Natural killer cell treated with Interleukin-12 subunit alpha and Interleukin-12 subunit beta and Interleukin-15 and Interleukin-18, amount 100 ng/mL, for 72 hours (primary cell): ENCODE data around the gene COBLL1. TPM values are rescaled to one million over a fixed set of nuclear protein-coding genes. Genes with fewer than 3 reads are reported as not detected.
A peak's percentile ranks its signal among the peaks of the same experiment; 100 is the strongest.

Experiments used
- ATAC-seq, 2 donors: fragments of 150-1000 bp; cut with Tn5 transposase in 1 of 2; sonication (Bioruptor Pico), chemical (Tn5 transposase) in 1 of 2; 2 replicates each; pipeline ENCODE4 v1.10.0; 2021
- DNase-seq: peaks from one replicate; pipeline ENCODE4 v3.0.0; 2022; ENCODE audit warnings: low spot score
- H3K27ac Mint-ChIP-seq, 2 donors: 1 replicate in 1 of 2; 2 replicates in 1 of 2; pipeline ENCODE4 v1.8.0; 2022; ENCODE audit warnings: mixed read lengths in 2 of 2, mild to moderate bottlenecking in 1 of 2, moderate library complexity in 1 of 2
- H3K27me3 Mint-ChIP-seq, 2 donors: 1 replicate in 1 of 2; 2 replicates in 1 of 2; pipeline ENCODE4 v1.8.0; 2022; ENCODE audit warnings: mixed read lengths in 2 of 2
- H3K36me3 Mint-ChIP-seq: one replicate; pipeline ENCODE4 v1.8.0; 2022; ENCODE audit warnings: mixed read lengths
- H3K4me1 Mint-ChIP-seq, 2 donors: 1 replicate in 1 of 2; 2 replicates in 1 of 2; pipeline ENCODE4 v1.8.0; 2022; ENCODE audit warnings: low read depth in 2 of 2, mixed read lengths in 2 of 2, mild to moderate bottlenecking in 1 of 2
- H3K4me3 Mint-ChIP-seq: one replicate; pipeline ENCODE4 v1.8.0; 2022; ENCODE audit warnings: mixed read lengths
- H3K9me3 Mint-ChIP-seq: 2 replicates; pipeline ENCODE4 v1.8.0; 2022; ENCODE audit warnings: mixed read lengths
- total RNA-seq, 2 donors: library from RNA; stranded (reverse); gene quantifications; one replicate each; pipeline ENCODE4 v1.2.3, GENCODE V29; 2022

COBLL1 gene
- total RNA-seq, result 1 to 10 TPM in 1 of 2 donors, under 1 TPM in 1; 0.19 to 3.1 TPM

GRCh38 chr2:164841719-164842623, at the start of gene COBLL1:
Gene COBLL1 (minus strand): TSS chr2:164841823. CDS start chr2:164841196, 627 bp downstream.
- Mint-ChIP-seq H3K36me3 (no peaks in the 10 kb centered on the region), H3K27ac (no peak within 1 kb of the TSS), H3K4me1 (peaks cover 0 to 8% of the 10 kb centered on the region in 2 donors), H3K27me3 (peaks cover 13 to 22% of the 10 kb centered on the region in 2 donors), H3K9me3 (no peaks in the 10 kb centered on the region), H3K4me3 (peak within 1 kb of the TSS; percentile 54)
- peak; percentile 71 to 73 for ATAC-seq
- peak; percentile 61 for DNase-seq

- Mint-ChIP-seq H3K27ac (no peak overlapping the region), H3K27me3 (peaks cover 0 to 6% of the 10 kb centered on the region in 2 donors), H3K36me3 (no peaks in the 10 kb centered on the region), H3K9me3 (no peaks in the 10 kb centered on the region), H3K4me1 (no peaks in the 10 kb centered on the region), H3K4me3 (no peak overlapping the region)
- no peak for ATAC-seq
- DNase-seq, result no peak
Measured at GRCh38 chr2:164890544-164890943, 48.9 kb upstream of the COBLL1 start.

- Mint-ChIP-seq H3K27ac (no peak overlapping the region), H3K9me3 (no peaks in the 10 kb centered on the region), H3K36me3 (no peaks in the 10 kb centered on the region), H3K4me1 (no peaks in the 10 kb centered on the region), H3K4me3 (no peak overlapping the region), H3K27me3 (peaks cover 0 to 6% of the 10 kb centered on the region in 2 donors)
- ATAC-seq (no peak), DNase-seq (no peak)
Measured at GRCh38 chr2:164888592-164888991, 47.0 kb upstream of the COBLL1 start.

DNA sequence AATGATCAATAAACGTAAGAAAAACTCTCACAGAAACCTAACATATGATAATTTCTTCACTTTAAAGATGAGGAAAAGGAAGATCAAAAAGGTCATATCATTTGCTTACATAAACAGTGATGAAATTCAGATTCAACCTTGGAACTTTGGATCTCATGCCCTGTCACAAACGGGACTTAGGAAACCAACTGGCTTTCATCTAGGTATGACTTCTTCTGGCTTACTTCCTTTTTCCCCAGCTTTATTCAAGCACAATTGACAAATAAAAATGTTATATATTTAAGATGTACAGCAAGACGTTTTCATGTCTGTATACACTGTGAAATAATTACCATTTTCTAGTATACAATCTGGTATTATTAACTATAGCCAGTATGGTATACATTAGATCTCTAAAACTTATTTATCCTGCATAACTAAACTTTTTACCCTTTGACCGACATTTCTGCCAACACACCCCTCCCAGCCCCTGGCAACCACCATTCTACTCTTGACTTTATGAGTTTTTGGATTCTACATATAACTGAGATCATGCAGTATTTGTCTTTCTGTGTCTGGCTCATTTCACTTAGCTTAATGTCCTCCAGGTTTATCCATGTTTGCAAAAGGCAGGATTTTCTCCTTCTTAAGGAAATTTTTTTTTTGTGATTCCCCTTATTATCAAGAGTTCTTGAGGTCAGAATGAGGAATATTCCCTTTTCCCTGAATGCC, 46.0 kb upstream of the COBLL1 start:
- H3K9me3 Mint-ChIP-seq, result no peaks in the 10 kb centered on the region

DNA sequence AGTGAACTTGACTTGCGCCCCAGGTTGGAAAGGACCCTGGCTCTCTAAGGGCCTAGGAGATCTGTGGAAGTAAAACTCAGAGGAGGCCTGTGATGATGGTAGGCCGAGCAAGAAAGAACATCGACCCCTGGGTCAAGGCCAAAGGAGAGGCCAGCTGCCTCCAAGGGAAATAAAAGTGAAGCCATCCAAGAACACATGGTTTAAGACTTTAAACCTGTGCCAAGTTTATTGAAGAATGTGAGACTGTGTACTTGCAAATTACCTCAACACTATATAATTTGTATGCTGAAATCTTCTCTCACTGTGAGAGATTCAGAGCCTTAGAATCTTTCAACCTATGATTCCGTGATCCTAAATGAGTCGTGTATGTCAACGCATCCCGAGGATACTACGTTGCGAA, 40.7 kb upstream of the COBLL1 start:
- Mint-ChIP-seq H3K9me3 (peaks cover 2% of the 10 kb centered on the region), H3K27ac (no peak overlapping the region), H3K4me3 (no peak overlapping the region), H3K4me1 (no peaks in the 10 kb centered on the region), H3K36me3 (no peaks in the 10 kb centered on the region), H3K27me3 (no peaks in the 10 kb centered on the region)
- ATAC-seq (no peak), DNase-seq (no peak)

More for the DNA sequence above, 46.0 kb upstream of the COBLL1 start:
- Mint-ChIP-seq H3K36me3 (no peaks in the 10 kb centered on the region), H3K27ac (no peak overlapping the region), H3K4me1 (no peaks in the 10 kb centered on the region), H3K27me3 (peaks cover 0 to 3% of the 10 kb centered on the region in 2 donors), H3K4me3 (no peak overlapping the region)
- no peak for ATAC-seq
- DNase-seq, result no peak

- DNase-seq (no peak), ATAC-seq (no peak)
- Mint-ChIP-seq H3K27ac (no peak overlapping the region), H3K9me3 (peaks cover 2% of the 10 kb centered on the region), H3K4me3 (no peak overlapping the region), H3K4me1 (no peaks in the 10 kb centered on the region), H3K27me3 (no peaks in the 10 kb centered on the region), H3K36me3 (no peaks in the 10 kb centered on the region)
Measured at GRCh38 chr2:164881524-164881923, 39.9 kb upstream of the COBLL1 start.

DNA sequence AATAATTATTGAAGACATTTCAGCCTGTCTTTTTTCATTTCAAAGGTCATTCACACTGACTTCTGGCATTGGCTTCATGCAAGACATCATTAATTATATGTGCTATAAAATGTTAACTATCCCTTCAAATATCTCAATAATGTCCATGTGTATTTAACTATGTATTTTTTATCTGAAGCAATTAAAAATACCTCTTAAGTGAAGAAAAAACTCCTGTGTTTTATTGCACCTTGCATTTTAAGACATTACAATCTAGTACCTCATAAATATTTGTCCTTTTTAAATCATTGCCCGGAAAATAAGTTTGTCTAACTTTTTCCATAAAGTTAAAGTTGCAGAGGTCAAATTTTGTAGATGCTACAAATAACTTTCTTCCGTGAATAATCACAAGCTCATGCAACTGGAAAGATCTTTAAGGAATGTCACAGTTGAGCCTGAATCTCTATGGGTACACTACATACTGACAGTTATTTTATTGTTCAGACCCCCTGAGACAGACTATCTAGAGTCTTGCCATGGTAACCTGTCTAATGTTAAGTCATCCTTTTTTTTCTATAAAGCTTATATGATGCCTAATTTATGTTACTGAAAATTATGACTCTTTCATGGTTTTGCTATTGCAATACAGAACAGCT, 38.4 kb upstream of the COBLL1 start:
- Mint-ChIP-seq H3K4me3 (no peak overlapping the region), H3K9me3 (peaks cover 2% of the 10 kb centered on the region), H3K27me3 (no peaks in the 10 kb centered on the region), H3K36me3 (no peaks in the 10 kb centered on the region), H3K27ac (no peak overlapping the region), H3K4me1 (no peaks in the 10 kb centered on the region)
- DNase-seq, result no peak
- ATAC-seq, result no peak

GRCh38 chr2:164877927-164878326, 36.3 kb upstream of the COBLL1 start:
- Mint-ChIP-seq H3K4me3 (no peak overlapping the region), H3K27me3 (peaks cover 0 to 4% of the 10 kb centered on the region in 2 donors), H3K36me3 (no peaks in the 10 kb centered on the region), H3K9me3 (peaks cover 2% of the 10 kb centered on the region), H3K27ac (no peak overlapping the region), H3K4me1 (no peaks in the 10 kb centered on the region)
- DNase-seq, result no peak
- ATAC-seq, result no peak

DNA sequence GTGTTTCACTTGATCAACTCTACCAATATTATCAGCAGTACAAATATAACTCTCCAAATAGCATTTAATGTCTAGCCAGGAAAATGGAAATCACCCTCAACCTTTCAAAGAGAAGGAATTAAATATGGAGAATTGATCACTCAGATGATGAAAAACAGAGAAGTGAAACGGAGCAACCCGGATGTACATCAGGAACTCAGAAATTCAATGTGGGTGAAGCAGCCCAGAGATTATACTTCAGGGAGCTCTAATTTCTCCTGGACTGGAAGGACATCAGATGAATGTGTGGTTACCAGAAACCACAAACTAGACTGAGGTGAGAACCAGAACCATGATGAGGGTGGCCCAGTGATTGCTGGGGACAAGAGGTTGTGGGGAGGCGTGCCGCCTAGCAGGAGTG, 35.5 kb upstream of the COBLL1 start:
- no peaks in the 10 kb centered on the region for H3K4me1 Mint-ChIP-seq
- H3K9me3 Mint-ChIP-seq, result peaks cover 2% of the 10 kb centered on the region
- no peak for ATAC-seq
- no peak overlapping the region for H3K27ac Mint-ChIP-seq
- H3K36me3 Mint-ChIP-seq, result no peaks in the 10 kb centered on the region
- DNase-seq, result no peak
- peaks cover 0 to 4% of the 10 kb centered on the region in 2 donors for H3K27me3 Mint-ChIP-seq
- no peak overlapping the region for H3K4me3 Mint-ChIP-seq

DNA sequence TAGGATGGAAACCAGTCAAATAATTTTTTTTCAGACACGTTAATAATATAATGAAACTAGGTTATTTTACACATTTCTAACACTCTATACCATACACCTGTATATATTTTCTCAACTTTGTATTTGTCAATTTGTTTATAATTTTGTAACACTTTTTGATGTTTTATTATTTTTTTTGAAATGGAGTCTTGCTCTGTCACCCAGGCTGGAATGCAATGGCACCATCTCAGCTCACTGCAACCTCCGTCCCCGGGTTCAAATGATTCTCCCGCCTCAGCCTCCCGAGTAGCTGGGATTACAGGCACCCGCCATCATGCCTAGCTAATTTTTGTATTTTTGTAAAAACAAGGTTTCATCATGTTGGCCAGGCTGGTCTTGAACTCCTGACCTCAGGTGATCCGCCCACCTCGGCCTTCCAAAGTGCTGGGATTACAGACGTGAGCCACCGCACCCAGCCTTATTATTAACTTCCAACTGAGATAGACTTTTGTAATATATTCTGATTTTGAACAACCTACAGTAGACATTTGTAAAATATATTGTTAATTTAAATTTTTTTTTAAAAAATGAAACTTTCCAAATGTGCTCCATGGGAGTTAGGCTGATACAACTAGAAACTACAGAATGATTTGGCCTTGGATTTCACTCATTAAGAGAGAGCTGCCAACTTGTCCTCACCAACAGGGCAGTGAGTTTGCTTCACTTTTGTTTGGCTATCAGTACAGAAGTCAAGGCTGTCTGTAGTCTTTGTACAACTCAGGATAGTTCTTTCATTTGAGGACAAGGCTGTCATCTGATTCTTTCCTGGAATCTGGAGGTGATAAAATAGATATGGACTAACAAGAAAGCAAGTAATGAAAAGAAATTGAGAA, 33.9 kb upstream of the COBLL1 start:
- Mint-ChIP-seq H3K36me3 (no peaks in the 10 kb centered on the region), H3K27me3 (peaks cover 0 to 4% of the 10 kb centered on the region in 2 donors), H3K27ac (no peak overlapping the region), H3K9me3 (no peaks in the 10 kb centered on the region), H3K4me3 (no peak overlapping the region), H3K4me1 (no peaks in the 10 kb centered on the region)
- no peak for DNase-seq
- ATAC-seq, result no peak

DNA sequence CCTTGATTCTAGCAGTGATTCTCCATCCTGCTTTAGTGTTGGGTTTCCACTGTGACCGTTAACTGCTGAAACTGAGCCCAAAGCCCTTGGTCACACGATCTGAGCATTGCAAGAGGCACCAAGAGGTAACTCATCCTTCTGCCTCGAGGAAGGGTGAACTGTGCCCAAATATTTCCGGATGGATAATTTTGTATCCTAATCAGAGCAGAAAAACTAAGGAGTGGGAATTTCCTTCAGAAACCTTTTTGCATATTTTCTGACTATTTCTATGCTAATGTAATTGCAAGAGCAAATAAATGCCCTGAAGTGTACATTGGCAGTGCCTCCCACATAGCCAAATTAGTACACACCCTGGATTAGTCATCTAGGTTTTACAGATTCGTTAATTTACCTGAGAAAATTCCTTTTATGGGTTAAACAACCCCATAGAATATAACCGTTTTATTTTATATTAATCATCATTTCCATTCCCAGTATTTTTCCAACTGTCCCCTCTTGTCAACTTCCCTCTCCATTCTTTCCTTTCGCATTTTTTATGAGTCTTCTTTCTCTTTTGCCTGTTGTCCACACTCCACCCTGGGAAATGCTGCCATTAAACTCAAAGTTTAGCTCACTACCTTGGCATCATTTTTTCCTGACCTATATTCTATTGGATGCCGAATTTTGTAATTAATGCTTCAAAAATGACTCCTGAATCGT, 31.7 kb upstream of the COBLL1 start:
- peaks cover 3 to 7% of the 10 kb centered on the region in 2 donors for H3K27me3 Mint-ChIP-seq
- H3K4me3 Mint-ChIP-seq, result no peak overlapping the region
- DNase-seq (no peak), ATAC-seq (no peak)
- no peaks in the 10 kb centered on the region for H3K9me3 Mint-ChIP-seq
- no peaks in the 10 kb centered on the region for H3K4me1 Mint-ChIP-seq
- H3K36me3 Mint-ChIP-seq, result no peaks in the 10 kb centered on the region
- no peak overlapping the region for H3K27ac Mint-ChIP-seq

GRCh38 chr2:164871404-164871803, 29.8 kb upstream of the COBLL1 start:
- no peaks in the 10 kb centered on the region for H3K36me3 Mint-ChIP-seq
- no peak for ATAC-seq
- H3K27me3 Mint-ChIP-seq, result peaks cover 7 to 13% of the 10 kb centered on the region in 2 donors
- H3K4me1 Mint-ChIP-seq, result no peaks in the 10 kb centered on the region
- H3K27ac Mint-ChIP-seq, result no peak overlapping the region
- H3K4me3 Mint-ChIP-seq, result no peak overlapping the region
- no peaks in the 10 kb centered on the region for H3K9me3 Mint-ChIP-seq
- DNase-seq, result no peak

- Mint-ChIP-seq H3K9me3 (no peaks in the 10 kb centered on the region), H3K27ac (no peak overlapping the region), H3K4me3 (no peak overlapping the region), H3K27me3 (peaks cover 7 to 16% of the 10 kb centered on the region in 2 donors), H3K36me3 (no peaks in the 10 kb centered on the region), H3K4me1 (no peaks in the 10 kb centered on the region)
- no peak for ATAC-seq
- no peak for DNase-seq
Measured at GRCh38 chr2:164869420-164869772, 27.8 kb upstream of the COBLL1 start.
